UCSD-AML1 (cell line): ENCODE results near the gene CAMTA2.
"Not testable (repeated sequence)": the region's sequence is repeated elsewhere in the genome, so short reads cannot be mapped to it uniquely, and the experiment has no call there.

Experiments
- DNase-seq: peaks from one replicate; lab custom pipeline; 2025; ENCODE audit not compliant: unreplicated experiment; lab: John Stamatoyannopoulos, UW

The CAMTA2 gene

GRCh38 chr17:4933646-4934045 is 53.8 kb downstream of the CAMTA2 start:
- DNase-seq = no peak

GRCh38 chr17:4932756-4933155 is 54.7 kb downstream of the CAMTA2 start:
- no peak for DNase-seq

GRCh38 chr17:4931963-4932362 is 55.5 kb downstream of the CAMTA2 start, which contains the start of gene GP1BA:
Gene GP1BA, plus strand, starts transcription at chr17:4932277. Its CDS starts 328 bp downstream, at chr17:4932605.
- DNase-seq = peak; percentile 51

GRCh38 chr17:4928881-4929280 is 58.6 kb downstream of the CAMTA2 start:
- DNase-seq = no peak

- DNase-seq = not testable (repeated sequence)
These were observed 60.7 kb downstream of the CAMTA2 start for GRCh38 chr17:4926577-4927335.

GRCh38 chr17:4921320-4921719 is 66.2 kb downstream of the CAMTA2 start:
- no peak for DNase-seq

GRCh38 chr17:4920351-4921048 is 67.0 kb downstream of the CAMTA2 start:
- DNase-seq = no peak

GRCh38 chr17:4919511-4920047 is 67.9 kb downstream of the CAMTA2 start:
- no peak for DNase-seq
